ENCODE data around the gene STK40.

Gene STK40

DNA sequence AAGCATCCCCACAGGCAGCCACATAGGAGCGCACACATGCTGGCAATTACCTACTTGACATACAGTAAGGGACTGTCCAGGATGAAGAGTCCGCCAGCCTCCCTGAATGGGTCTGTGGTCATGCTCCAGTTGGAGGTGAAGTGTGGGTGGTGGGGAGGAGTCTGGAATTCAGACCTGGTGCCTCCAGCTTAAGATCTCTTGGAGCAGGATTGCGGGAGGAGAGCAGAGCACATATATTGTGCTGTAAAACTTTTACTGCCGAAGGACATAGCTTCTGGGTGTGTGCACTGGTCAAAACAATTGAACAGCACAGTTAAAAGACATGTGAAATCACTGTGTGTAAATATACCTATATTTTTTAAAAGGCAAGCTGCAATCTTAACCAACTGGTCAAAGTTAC, 17.9 kb downstream of the STK40 start:
- DNase-seq = no peak

DNA sequence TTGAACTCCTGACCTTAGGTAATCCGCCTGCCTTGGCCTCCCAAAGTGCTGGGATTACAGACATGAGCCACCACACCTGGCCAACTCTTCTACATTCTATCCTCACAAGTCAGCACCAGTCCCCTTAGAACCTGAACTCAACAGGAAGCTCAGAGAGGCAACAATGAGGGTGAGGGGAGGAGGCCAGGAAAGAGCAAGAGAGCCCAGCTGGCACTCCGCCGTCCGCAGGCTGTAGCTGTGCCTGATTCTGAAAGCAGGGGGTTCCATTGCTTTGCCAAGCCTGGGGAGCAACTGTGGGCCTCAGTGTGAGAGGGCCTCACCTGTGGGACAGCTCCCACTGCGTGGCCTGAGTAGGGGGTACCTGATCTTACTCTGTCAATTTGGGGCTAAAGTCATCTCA, 18.7 kb downstream of the STK40 start:
- no peak for DNase-seq

DNA sequence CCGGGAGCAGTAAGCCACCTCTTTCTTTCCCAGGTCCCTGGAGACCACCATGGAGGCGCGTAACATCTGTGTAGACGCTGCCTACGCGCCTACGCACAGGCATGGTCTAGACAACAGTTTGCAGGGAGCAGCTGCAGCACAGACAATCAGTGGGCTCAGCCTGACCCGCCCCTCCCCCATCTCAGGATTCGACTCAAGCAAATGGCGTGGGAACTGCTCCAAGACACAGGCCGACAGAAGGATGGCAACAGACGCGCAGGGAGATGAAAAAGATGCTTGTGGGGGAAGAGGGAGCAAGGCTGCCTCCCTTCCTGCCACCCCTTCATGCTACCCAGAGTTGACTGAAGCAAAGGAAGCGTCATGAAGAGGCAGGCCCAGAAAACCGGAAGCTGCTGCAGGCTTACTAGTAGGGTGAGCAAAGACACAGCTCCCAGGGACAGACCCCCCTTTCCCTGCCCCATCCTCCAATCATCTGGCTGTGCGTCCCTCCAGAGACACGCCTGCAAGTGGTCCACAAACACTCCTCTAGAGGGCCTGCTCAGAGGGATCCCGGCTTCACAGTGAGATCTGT, 19.5 kb downstream of the STK40 start:
- DNase-seq = no peak

DNA sequence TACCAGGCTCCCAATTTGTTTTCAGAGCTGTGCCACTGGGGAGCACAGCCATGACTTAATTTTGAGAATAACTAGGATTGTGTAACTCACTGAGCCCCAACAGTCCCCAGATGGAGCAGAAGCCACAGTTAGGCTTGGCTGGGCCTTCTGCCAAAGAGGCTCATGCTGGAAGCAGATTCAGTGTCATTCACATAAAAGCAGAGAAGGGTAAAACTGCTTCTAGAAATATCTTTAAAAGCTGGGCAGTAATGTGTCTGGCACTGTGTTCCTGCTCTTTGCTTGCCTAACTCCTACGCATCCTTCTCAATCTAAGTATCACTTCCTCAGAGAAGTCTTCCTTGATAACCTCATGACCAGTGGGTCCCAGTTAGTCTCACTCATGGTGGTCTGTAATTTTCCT, 20.3 kb downstream of the STK40 start:
- DNase-seq = no peak

DNA sequence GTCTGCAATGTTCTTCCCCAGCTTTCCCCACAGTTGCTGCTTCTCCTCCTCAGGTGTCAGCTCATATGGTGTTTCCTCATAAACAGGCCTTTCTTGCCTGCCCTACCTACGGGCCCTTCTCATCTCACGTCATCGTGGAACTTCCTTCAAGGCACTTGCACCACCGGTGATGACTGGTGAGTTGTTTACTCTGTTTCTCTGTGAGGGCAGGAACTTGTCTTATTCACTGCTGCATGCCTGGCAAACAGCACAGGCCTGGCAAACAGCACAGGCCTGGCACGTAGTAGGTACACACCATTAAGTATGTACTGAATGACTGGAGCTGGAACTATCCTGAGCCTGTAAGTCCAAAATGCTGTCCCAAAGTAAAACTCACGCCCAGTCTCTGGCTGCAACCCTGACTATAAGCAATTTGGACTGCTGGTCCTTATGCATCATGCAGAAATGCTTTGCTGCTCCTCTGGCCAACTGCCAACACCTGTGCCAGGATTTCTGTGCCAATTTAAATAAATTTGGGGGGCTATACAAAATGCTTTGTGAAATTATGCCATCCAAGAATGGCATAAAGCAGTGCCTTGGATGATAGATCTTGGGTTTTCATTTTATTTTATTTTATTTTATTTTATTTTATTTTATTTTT, 25.7 kb downstream of the STK40 start:
- no peak for DNase-seq

DNA sequence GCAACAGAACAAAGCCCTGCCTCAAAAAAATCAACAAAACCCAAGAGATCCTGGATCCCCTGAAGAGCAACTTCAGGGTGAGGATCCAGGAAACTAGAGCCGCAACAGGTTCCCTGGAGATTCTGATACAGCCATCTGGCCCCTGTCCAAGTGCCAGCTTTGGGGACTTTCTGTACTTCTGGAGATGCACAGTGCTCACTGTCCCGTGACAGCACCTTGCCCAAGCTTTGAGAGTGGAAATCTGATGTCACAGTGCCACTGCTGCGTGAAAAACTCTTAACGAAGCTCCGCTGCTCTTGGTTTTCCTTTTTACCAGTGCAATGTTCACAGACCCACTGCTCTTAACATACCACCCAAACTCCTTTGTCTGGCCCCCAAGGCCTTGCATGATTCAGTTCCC, 26.3 kb downstream of the STK40 start:
- no peak for DNase-seq

DNA sequence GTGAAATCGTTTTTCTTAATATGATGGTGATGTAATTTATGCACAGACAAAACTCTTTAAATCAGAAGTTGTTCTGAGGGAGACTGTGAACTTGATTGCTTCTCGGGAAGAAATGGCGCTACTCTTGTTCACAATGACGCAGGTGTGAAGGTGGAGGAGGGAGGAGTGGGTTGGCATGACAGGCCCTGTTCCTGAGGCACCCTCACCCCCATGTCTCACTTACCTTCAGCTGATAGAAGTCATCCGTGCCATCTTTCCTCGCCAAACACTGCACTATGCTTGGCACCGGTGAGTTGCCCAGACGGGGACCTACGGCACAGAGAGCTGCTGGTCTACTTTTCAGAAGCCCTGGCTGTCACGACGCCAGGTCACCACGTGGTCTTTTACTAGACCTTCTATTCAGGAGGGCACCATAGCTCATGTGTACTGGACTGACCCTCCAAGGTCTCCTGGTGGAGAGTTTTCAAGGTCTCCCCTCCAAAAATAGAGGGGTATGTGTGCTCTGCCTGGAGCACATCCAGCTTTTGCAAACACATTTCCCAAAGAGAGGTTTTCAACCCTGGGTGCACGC, 27.1 kb downstream of the STK40 start:
- no peak for DNase-seq

DNA sequence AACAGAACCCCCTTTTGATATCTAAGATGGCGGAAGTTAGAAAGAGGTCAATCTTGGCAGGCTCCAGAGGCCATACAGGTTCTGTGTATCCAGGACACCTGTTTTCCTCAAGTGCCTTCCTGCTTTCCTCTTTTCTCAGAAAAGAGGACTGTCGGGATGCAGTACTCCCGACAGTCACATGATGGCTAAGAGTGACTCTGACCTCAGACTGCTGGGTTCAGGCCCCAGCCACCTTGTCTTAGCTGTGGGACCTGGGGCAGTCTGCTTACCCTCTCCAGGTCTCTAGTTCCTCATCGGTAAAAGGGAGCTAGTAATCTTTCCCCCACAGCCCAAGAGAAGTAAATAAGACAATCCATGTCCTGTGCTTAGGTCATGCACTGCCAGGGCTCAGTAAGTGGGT, 29.9 kb downstream of the STK40 start:
- DNase-seq = no peak

DNA sequence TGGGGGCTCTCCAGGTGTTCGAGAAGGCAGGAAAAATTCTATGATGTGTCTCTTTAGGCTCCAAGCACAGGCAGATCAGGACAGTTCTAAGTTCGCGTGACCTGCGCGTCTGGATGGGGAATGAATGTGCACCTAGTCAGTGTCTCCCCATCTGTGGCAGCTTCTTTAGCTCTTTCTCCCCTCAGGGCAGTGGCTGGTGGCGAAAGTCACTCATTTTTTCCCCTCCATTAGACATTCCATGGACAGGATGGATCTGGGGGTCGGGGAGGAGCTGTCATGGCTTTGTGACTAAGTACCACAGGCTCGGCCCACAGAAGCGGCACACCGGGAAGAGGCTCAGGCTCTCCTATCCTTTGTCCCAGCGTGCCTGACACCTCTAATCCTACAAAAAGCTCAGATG, 31.2 kb downstream of the STK40 start:
- DNase-seq = no peak

DNA sequence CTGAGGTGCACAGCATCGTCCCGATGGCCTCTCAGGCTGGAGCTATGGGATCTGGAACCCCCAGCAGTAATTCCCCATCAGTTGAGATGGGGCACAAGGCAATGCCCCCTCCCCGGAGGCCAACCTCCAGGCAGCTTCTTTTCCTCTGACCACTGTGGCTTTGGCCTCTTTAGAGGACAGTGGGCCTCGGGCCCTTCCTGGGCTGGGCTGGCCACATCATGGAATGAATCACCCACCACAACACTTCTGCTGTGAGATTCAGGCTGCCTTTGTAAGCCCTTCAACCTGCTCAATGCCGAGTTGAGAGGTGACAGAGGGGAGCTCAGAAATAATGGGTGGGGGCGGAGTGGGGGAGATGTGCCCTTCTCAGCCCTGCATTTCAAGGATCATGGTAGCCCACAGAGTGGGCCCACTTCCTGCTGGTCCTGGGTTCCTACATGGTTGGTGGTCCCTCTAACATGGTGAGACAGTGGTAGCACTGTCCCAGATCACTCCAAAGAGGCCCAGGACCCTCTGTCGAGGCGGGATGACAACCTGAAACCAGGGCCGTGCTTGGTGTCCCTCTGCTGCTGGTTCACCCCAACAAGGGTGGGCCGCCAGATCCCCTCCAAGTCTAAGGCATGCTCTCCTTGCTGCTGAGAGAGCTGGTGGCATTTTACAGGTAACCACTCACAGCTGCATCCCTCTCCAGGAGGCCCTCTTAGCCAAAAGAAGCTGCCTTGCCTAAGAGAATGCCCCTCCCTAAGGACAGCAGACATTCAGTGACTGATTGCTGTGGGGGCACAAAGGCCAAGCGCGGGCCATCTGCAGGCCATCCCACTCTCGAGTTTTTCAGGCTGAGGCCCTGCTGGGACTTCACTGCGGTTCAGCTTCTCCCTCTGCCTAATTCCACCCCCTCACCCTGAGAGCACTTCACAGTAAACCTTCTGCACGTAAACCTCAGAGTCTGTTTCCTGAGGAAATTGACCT, 32.5 kb downstream of the STK40 start:
- DNase-seq = no peak

DNA sequence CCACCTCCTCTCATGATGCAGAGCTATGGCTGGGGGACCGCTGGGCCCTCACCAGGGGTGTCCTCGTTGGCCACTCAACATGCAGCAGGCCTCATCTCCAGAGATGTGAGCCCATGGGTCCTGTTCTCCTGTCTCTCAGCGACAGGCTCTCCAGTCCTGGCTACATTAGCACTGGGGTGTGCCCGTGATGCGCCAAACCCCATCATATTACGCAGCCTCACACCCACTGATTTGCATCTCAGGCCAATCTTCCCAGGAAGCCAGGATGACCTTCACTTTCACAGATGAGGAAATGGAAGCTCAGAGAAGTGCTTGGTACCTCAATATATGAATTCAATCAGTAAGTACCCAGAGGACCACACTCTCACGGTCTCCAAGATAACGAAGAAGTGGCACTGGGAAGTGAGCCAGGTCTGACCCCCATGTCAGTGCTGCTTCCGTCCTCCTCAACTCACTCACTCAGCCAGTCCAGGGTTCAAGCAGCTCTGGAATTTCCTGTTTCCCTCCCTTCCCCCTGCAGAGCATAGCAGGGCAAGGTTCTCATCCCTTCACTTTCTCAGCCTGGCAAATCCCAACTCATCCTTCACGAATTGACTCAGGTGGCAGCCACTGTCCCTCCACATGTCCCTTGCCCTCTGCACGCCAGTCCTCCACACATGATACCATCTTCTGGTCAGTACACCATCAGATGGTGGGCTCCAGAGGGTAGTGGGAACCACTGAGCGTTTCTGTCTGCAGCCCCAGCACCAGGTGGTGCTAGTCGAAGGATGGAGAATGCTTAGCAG, 33.4 kb downstream of the STK40 start:
- DNase-seq = no peak

DNA sequence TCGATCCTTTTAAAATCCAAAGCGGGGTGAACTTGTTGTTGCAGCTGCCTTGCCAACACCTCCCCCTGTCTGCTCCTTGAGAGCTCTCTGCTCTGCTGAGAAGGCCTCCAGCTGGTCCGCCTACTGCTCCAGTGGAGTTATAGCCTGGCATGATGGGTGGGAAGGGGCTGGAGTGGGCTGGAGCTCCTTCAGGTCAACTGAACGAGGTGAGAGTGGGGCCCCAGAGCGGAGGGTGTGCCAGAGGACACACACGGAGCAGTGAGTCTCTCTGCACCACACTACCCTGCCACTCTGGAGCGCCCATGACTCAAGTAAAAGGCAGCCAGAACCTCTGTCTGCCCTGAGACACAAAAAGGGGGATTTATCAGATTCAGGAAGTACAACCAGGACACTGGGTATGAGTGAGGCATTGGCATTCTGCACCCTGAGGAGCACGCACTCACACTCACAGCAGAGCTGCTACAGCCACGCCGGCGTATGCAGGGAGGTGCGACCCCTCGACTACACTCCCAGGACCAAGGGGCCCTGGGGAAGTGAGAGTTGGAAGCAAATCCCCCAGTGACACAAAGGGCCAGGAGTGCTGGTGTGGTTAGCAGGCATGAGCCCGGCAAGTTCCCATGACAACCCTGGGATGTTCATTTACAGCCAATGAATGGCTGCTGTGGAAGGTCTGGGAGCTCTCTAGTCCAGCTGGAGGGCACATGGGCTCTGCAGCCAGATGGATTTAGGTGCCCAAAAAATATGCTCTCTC, 34.3 kb downstream of the STK40 start:
- DNase-seq = no peak

DNA sequence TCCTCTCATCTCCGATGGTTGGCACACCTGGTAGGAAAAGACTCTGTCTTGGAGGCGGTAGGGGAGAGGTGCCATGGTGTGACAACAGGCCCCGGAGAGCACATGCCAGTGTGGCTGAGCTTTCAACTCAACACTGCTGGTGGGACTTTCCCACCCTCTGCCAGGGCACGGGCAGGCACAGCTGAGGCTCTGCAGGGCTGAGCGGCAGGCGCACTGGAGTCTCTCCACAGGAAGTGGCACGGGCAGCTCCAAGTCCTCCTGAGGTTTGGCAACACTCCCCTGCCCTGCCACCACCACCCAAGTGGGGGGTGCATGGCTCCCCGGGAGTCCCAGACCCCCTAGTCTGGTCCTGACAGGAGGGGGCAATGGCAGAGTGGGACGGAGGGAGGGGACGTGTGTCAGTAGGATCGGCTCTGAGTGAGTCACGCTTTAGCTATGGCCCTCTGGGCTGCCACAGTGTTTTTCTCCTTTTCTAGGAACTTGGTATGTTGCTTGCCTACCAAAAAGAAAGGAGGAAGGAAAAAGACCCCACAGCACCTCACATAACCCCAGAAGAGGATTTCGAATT, 35.0 kb downstream of the STK40 start:
- DNase-seq = no peak

DNA sequence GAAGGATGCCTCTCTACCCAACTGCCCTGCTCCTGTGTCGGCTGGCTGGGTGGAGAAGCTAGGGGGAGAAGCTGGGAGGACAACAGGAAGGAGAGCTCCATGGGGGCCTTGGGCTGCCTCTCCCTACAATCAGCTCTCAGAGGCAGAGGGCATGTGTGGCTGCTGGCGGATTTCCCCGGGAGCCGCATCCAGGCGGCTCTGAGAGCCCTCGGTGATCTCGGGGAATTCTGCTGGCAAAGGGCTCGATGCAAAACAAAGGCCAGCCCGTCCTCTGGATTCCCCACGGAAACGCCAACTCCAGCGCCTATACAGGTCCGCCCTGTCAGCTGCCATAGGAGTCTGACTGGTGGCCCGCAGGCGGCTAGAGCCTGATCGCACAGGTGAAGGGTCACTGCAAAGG, 35.9 kb downstream of the STK40 start:
- DNase-seq = no peak

DNA sequence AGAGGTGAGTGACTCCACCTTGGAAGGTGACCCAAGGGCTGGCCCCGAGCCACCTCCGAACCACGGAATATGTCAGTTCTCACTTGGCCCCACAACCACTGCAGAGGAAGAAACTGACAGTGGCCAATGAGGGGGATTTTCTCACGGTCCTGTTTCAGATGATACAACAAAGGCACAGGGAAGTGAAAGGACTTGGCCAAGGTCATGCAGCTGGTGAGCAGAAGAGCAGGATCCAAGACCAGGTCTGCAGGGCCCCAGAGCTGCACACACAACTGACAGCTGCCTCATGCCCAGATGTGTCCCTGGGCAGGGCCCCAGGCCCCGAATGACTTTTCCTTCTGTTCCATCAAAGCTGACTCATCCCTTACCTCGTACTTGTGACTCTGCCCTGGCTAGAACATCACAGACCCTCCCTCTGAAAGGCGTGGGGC, 36.5 kb downstream of the STK40 start:
- DNase-seq = no peak

DNA sequence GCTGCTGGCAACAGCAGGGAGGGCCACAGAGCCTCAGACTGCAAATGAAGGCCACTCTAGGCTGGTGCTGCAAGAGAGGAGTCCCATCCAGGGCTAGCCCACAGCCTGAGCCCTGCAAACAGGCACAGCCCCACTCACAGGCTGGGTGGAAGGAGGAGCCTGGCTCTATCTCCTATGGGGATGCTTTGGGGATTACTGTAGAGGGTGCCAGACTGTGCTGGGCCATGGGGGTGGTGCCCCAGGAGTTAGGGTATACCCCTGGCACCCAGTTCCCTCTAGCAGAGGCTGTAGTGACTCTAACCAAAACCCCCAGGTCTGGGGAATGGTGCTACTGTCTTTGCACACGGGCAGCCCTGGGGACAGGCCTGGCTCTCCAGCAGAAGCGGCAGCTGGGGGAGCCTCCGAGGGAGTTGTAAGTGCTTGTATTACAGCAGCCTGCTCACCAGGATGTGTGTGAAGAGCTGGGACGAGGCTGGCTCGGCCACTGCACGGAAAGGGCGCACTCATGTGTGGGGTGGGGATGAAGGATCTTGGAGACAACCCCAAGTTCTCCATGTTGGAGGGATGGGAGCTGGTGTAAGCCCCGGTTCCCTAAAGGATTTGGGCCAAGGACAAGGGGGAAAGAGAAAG, 38.9 kb downstream of the STK40 start:
- DNase-seq = no peak

DNA sequence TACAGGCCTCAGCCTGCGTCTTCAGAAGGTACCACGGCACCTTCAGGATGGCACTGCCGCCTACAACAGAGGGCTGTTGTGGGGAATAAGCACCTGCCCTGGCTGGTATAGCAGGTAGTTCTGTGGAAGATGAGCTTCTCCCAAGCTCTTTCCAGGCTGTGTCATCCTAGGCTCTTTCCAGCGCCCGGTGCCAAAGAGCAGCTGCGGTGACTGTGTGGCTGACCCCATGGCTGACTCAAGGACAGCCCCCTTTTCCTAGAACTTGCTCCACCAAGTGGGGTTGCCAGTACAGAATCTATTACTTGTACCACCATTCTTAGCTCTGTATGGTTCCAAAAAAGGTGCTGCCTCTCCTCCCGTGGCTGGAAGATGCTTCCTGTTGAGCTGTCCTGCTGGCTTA, 40.4 kb downstream of the STK40 start:
- no peak for DNase-seq

DNA sequence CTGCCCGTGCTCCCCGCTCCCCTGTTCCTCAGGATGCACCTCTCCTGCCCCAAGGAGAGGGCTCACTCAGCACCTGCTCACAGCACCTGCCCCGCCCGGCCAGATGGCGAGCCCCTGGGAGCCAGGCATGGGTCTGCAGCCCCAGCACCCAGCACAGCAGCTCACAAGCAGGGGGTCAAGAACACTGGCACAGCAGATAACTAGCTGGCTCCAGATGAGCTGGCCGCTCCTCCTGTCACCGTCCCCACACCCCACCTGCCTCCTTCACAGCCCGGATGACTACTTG, 41.4 kb downstream of the STK40 start:
- DNase-seq = no peak

DNA sequence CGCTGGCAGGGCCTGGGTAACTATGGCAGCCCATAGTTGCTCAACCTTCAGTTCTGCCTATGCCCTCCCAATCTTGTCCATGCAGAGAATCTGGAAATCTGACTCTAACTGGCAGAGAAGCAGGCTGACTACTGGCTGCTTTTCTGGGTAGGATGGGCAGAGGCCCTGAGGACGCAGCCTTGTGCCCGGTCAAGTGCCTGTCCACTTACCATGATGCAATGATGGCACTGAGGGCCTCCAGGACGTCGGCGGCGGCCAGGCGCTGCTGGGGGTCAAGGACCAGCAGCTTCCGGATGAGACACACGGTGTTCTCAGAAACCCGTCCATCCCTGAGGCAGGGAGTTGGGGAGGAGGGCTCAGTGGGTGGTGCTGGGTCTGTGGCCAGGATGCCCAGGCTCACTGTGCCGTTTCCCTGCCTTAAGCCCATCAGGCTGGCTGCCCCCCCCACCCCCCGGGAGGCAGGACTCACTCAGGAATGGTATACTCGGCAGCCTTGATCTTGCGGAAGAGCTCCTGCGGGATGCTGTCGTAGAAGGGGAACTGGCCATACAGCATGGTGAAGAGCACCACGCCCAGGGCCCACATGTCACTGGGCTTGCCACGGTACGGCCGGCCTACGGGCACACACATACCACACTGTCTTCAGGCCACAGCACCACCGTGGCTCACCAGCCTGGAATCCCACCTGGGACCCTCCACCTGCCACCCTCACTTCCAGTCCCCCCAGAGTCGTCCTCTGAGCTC, 41.9 kb downstream of the STK40 start:
- DNase-seq = no peak

DNA sequence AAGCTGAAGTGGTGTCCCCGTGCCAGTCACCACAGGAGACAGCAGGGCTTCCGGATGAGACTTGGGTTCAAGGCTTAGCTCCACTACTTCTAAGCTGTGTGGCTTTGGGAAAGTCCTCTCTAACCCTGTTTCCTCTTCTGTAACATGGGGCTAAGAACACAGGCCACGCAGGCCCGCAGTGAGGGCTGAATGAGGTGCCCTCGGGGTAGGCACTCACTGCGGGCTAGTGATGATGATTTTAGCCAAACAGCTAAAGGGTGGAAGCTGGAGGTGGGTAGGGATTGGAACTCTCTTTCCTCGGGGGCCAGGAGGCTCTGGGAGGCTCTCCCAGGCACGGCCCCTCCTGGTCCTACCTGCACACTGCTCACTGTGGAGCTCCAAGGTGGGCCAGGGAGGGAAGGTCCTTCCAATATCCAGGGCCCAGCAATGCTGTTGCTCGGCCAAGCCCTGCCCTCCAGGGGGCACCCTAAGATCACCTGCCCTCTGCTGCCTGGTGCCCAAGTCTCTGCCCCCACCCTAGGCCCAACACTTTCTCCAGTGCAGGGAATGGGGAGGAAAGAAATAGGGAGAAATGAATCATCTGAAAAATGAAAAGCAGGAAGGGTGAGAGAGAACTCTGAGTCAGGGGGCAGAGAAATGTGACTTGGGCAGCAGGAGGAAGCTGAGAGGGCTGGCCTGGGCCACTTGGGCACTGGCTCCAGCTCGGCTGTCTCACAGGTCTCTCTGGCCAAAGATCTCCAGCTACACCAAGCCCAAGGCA, 43.1 kb downstream of the STK40 start:
- no peak for DNase-seq

Measured in NCI-H1105 (cell line).